ENCODE results near the gene NADK. TPM values are rescaled to one million over a fixed set of nuclear protein-coding genes. Genes with fewer than 3 reads are reported as not detected.
"Not testable (repeated sequence)": the region's sequence is repeated elsewhere in the genome, so short reads cannot be mapped to it uniquely, and the experiment has no call there.

NADK gene
- polyA plus RNA-seq, 1 donor = 59.8 TPM

- peak overlapping the region; percentile 37 for H3K4me3 ChIP-seq (ENCODE audit: low read length)
These were observed 32.4 kb downstream of the NADK start for GRCh38 chr1:1745651-1746565.

GRCh38 chr1:1742529-1742928, 35.7 kb downstream of the NADK start:
- H3K27me3 ChIP-seq (ENCODE audit: control insufficient read depth, insufficient read depth, low read length); H3K4me3 ChIP-seq (ENCODE audit: low read length); H3K4me1 ChIP-seq (ENCODE audit: control insufficient read depth, insufficient read depth, low read length); DNase-seq; H3K36me3 ChIP-seq (ENCODE audit: control insufficient read depth, insufficient read depth, low read length); H3K27ac ChIP-seq (ENCODE audit: low read length); H3K9me3 ChIP-seq (ENCODE audit: control insufficient read depth, low read depth, low read length): not testable (repeated sequence)
- 67% methylated on average over 3 of the region's 11 CpGs for WGBS (ENCODE audit: insufficient coverage, low lambda C conversion rate)

More at GRCh38 chr1:1745651-1746565, 32.4 kb downstream of the NADK start:
- DNase-seq = peak; percentile 47 to 74
- not testable (repeated sequence) for H3K4me1 ChIP-seq (ENCODE audit: control insufficient read depth, insufficient read depth, low read length); H3K36me3 ChIP-seq (ENCODE audit: control insufficient read depth, insufficient read depth, low read length); H3K9me3 ChIP-seq (ENCODE audit: control insufficient read depth, low read depth, low read length); H3K27me3 ChIP-seq (ENCODE audit: control insufficient read depth, insufficient read depth, low read length)
- H3K27ac ChIP-seq (ENCODE audit: low read length) = peak overlapping the region; percentile 81
- no CpG with 5 or more reads among the region's 101 CpGs for WGBS (ENCODE audit: insufficient coverage, low lambda C conversion rate)

GRCh38 chr1:1741013-1741412, 37.3 kb downstream of the NADK start:
- not testable (repeated sequence) for H3K4me3 ChIP-seq (ENCODE audit: low read length); H3K4me1 ChIP-seq (ENCODE audit: control insufficient read depth, insufficient read depth, low read length); DNase-seq; H3K36me3 ChIP-seq (ENCODE audit: control insufficient read depth, insufficient read depth, low read length); H3K27ac ChIP-seq (ENCODE audit: low read length); H3K27me3 ChIP-seq (ENCODE audit: control insufficient read depth, insufficient read depth, low read length); H3K9me3 ChIP-seq (ENCODE audit: control insufficient read depth, low read depth, low read length)
- WGBS (ENCODE audit: insufficient coverage, low lambda C conversion rate) = 100% methylated on average over 3 of the region's 12 CpGs

GRCh38 chr1:1738799-1739337, 39.4 kb downstream of the NADK start:
- H3K9me3 ChIP-seq (ENCODE audit: control insufficient read depth, low read depth, low read length); H3K27me3 ChIP-seq (ENCODE audit: control insufficient read depth, insufficient read depth, low read length); H3K4me3 ChIP-seq (ENCODE audit: low read length); H3K27ac ChIP-seq (ENCODE audit: low read length); H3K4me1 ChIP-seq (ENCODE audit: control insufficient read depth, insufficient read depth, low read length); H3K36me3 ChIP-seq (ENCODE audit: control insufficient read depth, insufficient read depth, low read length); DNase-seq: not testable (repeated sequence)
- WGBS (ENCODE audit: insufficient coverage, low lambda C conversion rate) = no CpG with 5 or more reads among the region's 22 CpGs

- not testable (repeated sequence) for H3K4me1 ChIP-seq (ENCODE audit: control insufficient read depth, insufficient read depth, low read length); H3K4me3 ChIP-seq (ENCODE audit: low read length); H3K9me3 ChIP-seq (ENCODE audit: control insufficient read depth, low read depth, low read length); H3K27ac ChIP-seq (ENCODE audit: low read length); H3K36me3 ChIP-seq (ENCODE audit: control insufficient read depth, insufficient read depth, low read length); DNase-seq; H3K27me3 ChIP-seq (ENCODE audit: control insufficient read depth, insufficient read depth, low read length)
- no CpG with 5 or more reads among the region's 44 CpGs for WGBS (ENCODE audit: insufficient coverage, low lambda C conversion rate)
These were observed 40.3 kb downstream of the NADK start for GRCh38 chr1:1737675-1738590.

- H3K27ac ChIP-seq (ENCODE audit: low read length) = no peak overlapping the region
- H3K4me3 ChIP-seq (ENCODE audit: low read length) = no peak overlapping the region
- no peaks in the 10 kb centered on the region for H3K27me3 ChIP-seq (ENCODE audit: control insufficient read depth, insufficient read depth, low read length)
- no peaks in the 10 kb centered on the region for H3K4me1 ChIP-seq (ENCODE audit: control insufficient read depth, insufficient read depth, low read length)
- peaks cover 31% of the 10 kb centered on the region for H3K36me3 ChIP-seq (ENCODE audit: control insufficient read depth, insufficient read depth, low read length)
- WGBS (ENCODE audit: insufficient coverage, low lambda C conversion rate) = no CpG with 5 or more reads among the region's 17 CpGs
- no peak for DNase-seq
- no peaks in the 10 kb centered on the region for H3K9me3 ChIP-seq (ENCODE audit: control insufficient read depth, low read depth, low read length)
These were observed 45.9 kb downstream of the NADK start for GRCh38 chr1:1732381-1732780.

GRCh38 chr1:1730870-1731269, 47.4 kb downstream of the NADK start:
- WGBS (ENCODE audit: insufficient coverage, low lambda C conversion rate) = no CpG with 5 or more reads among the region's 17 CpGs
- H3K27ac ChIP-seq (ENCODE audit: low read length) = no peak overlapping the region
- no peaks in the 10 kb centered on the region for H3K27me3 ChIP-seq (ENCODE audit: control insufficient read depth, insufficient read depth, low read length)
- peaks cover 31% of the 10 kb centered on the region for H3K36me3 ChIP-seq (ENCODE audit: control insufficient read depth, insufficient read depth, low read length)
- DNase-seq = no peak
- no peaks in the 10 kb centered on the region for H3K9me3 ChIP-seq (ENCODE audit: control insufficient read depth, low read depth, low read length)
- H3K4me3 ChIP-seq (ENCODE audit: low read length) = no peak overlapping the region
- no peaks in the 10 kb centered on the region for H3K4me1 ChIP-seq (ENCODE audit: control insufficient read depth, insufficient read depth, low read length)

- H3K36me3 ChIP-seq (ENCODE audit: control insufficient read depth, insufficient read depth, low read length) = peaks cover 30% of the 10 kb centered on the region
- not testable (repeated sequence) for H3K4me3 ChIP-seq (ENCODE audit: low read length); DNase-seq; H3K27me3 ChIP-seq (ENCODE audit: control insufficient read depth, insufficient read depth, low read length); H3K9me3 ChIP-seq (ENCODE audit: control insufficient read depth, low read depth, low read length); H3K27ac ChIP-seq (ENCODE audit: low read length); H3K4me1 ChIP-seq (ENCODE audit: control insufficient read depth, insufficient read depth, low read length)
- WGBS (ENCODE audit: insufficient coverage, low lambda C conversion rate) = no CpG with 5 or more reads among the region's 13 CpGs
These were observed 48.0 kb downstream of the NADK start for GRCh38 chr1:1730230-1730629.

GRCh38 chr1:1729116-1729816, 49.0 kb downstream of the NADK start:
- WGBS (ENCODE audit: insufficient coverage, low lambda C conversion rate) = no CpG with 5 or more reads among the region's 18 CpGs
- H3K9me3 ChIP-seq (ENCODE audit: control insufficient read depth, low read depth, low read length); H3K27ac ChIP-seq (ENCODE audit: low read length): not testable (repeated sequence)

More at GRCh38 chr1:1729116-1729816, 49.0 kb downstream of the NADK start:
- DNase-seq; H3K27me3 ChIP-seq (ENCODE audit: control insufficient read depth, insufficient read depth, low read length); H3K4me1 ChIP-seq (ENCODE audit: control insufficient read depth, insufficient read depth, low read length); H3K4me3 ChIP-seq (ENCODE audit: low read length): not testable (repeated sequence)
- peaks cover 29% of the 10 kb centered on the region for H3K36me3 ChIP-seq (ENCODE audit: control insufficient read depth, insufficient read depth, low read length)

Data from large intestine (tissue), 3 donors.